Fibroblast of the aortic adventitia (primary cell): ENCODE measurements around the gene GRK6. TPM values are rescaled to one million over a fixed set of nuclear protein-coding genes. Genes with fewer than 3 reads are reported as not detected.

Source experiments
- DNase-seq: peaks from one replicate; pipeline ENCODE4 v3.0.0-alpha.2; 2010; ENCODE audit warnings: low read depth
- H3K4me3 ChIP-seq: 2 replicates; pipeline ENCODE4 v1.5.1; 2011; ENCODE audit warnings: low read depth, mild to moderate bottlenecking, control low read depth, low read length, moderate library complexity
- total RNA-seq: library from RNA; depleted of rRNA; stranded (reverse); fragments of >200 nt; gene quantifications from 2 replicates; pipeline ENCODE4 v1.2.3, GENCODE V29; 2012; ENCODE audit warnings: low replicate concordance
- TF ChIP-seq, protein P1 (sequence below): IDR thresholded peaks from 2 replicates; pipeline ENCODE4 v1.5.1; 2011; ENCODE audit warnings: mild to moderate bottlenecking, low read length, control low read depth, inconsistent platforms; ENCODE audit not compliant: insufficient read depth

The GRK6 gene
- total RNA-seq, 1 donor, result 15.7 TPM

DNA sequence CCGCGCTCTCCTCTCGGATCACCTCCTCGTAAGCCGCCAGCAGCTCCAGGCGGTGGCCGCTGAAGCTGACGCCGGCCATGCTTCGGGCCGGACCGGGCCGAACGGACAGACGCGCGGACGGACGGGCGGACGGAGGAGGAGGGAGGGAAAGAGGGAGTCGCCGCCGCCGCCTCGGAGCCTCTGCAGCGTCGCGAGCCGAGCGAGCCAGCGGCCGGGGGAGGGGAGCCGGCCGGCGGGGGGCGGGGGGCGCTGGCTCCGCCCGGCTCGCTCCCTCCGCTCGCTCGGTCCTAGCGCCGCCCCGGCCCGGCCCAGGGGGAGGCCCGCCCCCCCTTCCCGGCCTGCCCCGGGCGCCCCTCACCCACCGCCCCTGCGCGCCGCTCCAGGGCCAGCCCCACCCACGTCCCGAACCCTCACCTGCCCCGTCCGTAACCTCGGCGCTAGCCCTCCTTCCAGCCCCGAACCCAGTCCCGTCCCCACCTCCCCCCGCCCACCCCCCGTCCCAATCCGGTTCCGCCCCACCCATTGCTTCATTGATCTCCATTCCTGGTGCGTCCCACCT is 47.0 kb downstream of the GRK6 start, which contains the start of gene DBN1:
DBN1 (minus strand) TSS at position 192 of the 559 bp plus-strand sequence; CDS start at position 79, 113 bp downstream.
- H3K4me3 ChIP-seq, result peak within 1 kb of the TSS; percentile 90
- peak; percentile 43 for DNase-seq
- TF ChIP-seq, protein P1, sequence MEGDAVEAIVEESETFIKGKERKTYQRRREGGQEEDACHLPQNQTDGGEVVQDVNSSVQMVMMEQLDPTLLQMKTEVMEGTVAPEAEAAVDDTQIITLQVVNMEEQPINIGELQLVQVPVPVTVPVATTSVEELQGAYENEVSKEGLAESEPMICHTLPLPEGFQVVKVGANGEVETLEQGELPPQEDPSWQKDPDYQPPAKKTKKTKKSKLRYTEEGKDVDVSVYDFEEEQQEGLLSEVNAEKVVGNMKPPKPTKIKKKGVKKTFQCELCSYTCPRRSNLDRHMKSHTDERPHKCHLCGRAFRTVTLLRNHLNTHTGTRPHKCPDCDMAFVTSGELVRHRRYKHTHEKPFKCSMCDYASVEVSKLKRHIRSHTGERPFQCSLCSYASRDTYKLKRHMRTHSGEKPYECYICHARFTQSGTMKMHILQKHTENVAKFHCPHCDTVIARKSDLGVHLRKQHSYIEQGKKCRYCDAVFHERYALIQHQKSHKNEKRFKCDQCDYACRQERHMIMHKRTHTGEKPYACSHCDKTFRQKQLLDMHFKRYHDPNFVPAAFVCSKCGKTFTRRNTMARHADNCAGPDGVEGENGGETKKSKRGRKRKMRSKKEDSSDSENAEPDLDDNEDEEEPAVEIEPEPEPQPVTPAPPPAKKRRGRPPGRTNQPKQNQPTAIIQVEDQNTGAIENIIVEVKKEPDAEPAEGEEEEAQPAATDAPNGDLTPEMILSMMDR, result no peak

DNA sequence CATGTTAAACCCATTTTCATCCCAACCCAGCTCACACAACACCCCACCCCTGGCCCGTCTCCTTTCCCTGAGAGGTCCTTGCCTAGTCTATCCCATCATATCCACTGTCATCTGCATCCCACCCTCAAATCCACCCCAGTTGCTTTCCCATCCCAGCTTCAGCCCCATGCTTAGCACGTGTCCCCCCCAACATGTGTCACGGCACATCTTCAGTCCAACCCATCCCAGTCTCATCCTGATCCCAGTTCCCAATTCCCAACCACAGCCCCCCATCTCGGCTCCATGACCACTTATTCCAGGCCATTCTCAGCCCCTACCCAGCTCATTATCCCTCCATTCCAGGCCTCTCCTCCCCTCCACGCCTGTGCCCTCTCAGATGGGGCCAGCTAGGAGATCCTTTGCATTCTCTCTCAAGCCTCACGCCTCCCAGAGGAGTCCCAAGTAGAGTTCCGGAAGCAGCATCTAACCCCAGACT is 47.6 kb downstream of the GRK6 start:
- TF ChIP-seq, protein P1, result no peak
- DNase-seq, result no peak
- H3K4me3 ChIP-seq, result no peak overlapping the region

DNA sequence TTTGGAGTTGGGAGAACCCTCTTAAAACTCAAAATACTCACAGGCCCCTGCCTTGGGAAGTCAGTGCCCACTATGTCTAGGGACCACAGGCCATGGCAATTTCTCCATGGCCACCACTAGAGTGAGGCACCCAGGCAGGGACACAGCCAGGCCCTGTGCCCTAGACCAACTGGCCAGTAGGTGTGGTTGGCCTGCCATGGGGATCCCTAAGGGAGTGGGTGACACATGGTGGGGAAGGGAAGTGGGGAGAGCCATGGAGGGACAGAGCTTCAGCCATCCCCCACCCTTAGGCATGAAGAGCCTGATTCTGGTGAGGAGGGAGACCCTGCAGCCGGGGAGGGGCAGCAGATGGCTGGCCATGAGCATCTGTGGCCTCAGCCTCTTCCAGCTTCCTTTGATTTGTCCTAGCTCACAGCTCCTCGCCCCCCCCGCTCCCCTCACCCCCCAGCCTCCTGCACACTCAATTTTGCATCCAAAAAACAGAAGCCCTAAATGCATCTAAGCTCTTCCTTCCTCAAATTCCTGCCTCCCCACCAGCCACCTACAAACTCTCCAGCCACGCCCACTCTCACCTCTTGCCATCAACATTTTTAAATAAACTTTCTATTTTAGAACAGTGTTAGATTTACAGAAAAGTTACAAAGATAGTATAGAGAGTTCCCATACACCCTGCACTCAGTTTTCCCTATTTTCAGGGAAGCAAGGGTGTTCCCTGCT is 48.5 kb downstream of the GRK6 start:
- TF ChIP-seq, protein P1, result no peak
- DNase-seq, result no peak
- H3K4me3 ChIP-seq, result no peak overlapping the region

DNA sequence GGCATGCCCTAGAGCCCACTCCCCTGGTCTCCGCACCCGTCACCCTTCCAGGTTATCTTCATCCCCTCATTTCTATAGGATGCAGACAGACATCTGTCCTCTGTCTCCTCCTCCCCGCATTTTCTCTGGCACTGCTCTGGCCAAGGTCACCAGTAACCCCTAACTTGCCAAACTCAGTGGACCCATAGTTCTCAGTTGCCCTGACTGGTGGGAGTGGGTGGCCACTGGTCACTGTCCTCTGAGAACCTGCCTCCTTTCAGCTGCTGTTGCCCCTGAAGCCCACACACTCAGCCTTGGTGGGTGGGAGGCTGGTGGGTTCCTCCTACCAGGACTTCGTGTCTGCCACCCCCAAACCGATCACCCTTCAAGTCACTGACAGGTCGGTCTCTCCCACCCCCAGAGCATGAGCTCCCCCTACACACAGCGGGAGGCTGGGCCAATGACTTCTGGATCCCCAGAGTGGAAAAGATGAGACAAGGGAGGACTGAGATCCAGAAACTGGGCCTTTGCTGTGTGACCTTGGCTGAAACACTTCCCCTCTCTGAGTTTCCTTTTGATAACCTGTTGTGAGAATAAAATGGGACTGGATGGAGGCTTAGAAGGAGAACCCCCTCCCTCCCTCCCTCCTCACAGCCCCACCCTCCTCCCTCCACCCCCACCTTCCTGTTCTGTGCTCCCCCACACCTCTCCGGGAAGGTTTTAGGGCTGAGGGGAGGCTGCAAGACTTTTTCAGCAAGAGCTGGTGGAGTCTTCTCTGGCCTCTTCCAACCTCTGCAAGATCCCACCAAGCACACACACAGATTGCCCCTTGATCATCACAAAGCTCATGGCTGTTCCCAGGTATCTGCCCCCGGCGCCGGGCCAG is 49.3 kb downstream of the GRK6 start:
- DNase-seq, result no peak
- H3K4me3 ChIP-seq, result no peak overlapping the region
- TF ChIP-seq, protein P1, result no peak

DNA sequence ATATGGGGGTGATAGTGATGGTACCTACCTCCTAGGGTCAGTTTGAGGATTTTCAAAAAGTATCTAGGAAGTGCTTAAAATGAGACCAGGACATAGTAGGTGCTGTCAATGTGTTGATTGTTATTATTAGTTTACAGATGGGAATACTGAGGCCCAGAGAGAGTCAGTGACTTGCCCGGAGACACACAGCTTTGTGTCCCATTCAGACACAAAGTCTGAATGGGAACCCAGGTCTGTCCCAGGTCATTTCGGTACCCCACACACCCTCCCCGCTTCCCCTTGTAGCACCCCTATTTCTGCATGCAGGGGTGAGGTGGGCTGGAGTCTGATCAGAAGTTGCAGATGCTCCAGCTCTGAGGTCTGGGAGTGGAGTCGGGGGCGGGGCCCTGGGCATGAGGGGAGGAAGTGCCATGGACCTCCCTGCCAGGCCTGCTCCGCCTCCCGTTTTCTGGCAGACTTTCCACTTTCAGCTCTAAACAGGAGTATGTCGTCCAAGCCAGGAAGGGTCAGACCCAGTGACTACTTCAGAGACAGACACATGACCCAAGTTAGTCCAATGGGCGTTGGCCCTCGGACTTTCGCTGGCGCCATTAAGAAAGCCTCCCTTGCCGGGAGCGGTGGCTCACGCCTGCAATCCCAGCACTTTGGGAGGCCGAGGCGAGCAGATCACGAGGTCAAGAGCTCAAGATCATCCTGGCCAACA is 50.2 kb downstream of the GRK6 start:
- peak; percentile 95 for DNase-seq
- H3K4me3 ChIP-seq, result no peak overlapping the region
- TF ChIP-seq, protein P1, result no peak
